ENCODE data around the gene E2F8. TPM values are rescaled to one million over a fixed set of nuclear protein-coding genes. Genes with fewer than 3 reads are reported as not detected.

Gene E2F8
- total and polyA plus RNA-seq, 2 experiments from 2014 or later, result 8.3 to 10.6 TPM

- peak overlapping the region; percentile 83; the same call in 1 of the 2 replicates for H3K4me2 ChIP-seq
- Mint-ChIP-seq H3K27me3 (ENCODE audit: insufficient read depth, low read depth, poor library complexity) (peaks cover 28% of the 10 kb centered on the region), H3K4me1 (peaks cover 5% of the 10 kb centered on the region; the same call in 2 of the 3 replicates), H3K4me3 (peak overlapping the region; percentile 84; the same call in 2 of the 3 replicates), H3K27ac (no peak overlapping the region), H3K36me3 (ENCODE audit: low read depth) (peaks cover 6% of the 10 kb centered on the region; the same call in 2 of the 3 replicates), H3K9me3 (peaks cover 5% of the 10 kb centered on the region; the same call in 2 of the 3 replicates)
- H3K27me3 ChIP-seq (ENCODE audit: insufficient read depth), result peaks cover 32% of the 10 kb centered on the region
- peaks cover 4% of the 10 kb centered on the region; the same call in 1 of the 2 replicates for H3F3A ChIP-seq (replicated peaks; ENCODE audit: low read depth)
- H2AFZ ChIP-seq, result peak overlapping the region; percentile 97; the same call in 1 of the 2 replicates
- H3K4me1 ChIP-seq (ENCODE audit: insufficient read depth), result no peaks in the 10 kb centered on the region
- H4K20me1 ChIP-seq (replicated peaks; ENCODE audit: insufficient read depth), result no peaks in the 10 kb centered on the region
- no peak overlapping the region for H3K27ac ChIP-seq (ENCODE audit: low read depth)
- DNase-seq (ENCODE audit: low spot score) (no peak), ATAC-seq (no peak)
- H3K9me2 ChIP-seq (ENCODE audit: insufficient read depth), result no peaks in the 10 kb centered on the region
- H3K79me2 ChIP-seq (replicated peaks; ENCODE audit: insufficient read depth), result no peaks in the 10 kb centered on the region
- peak overlapping the region; percentile 63 for H3K4me3 ChIP-seq
- no peaks in the 10 kb centered on the region for H3K36me3 ChIP-seq (ENCODE audit: insufficient read depth)
- TF ChIP-seq CREB1 (CRISPR knock-in tag; IDR thresholded peaks at IDR 0.05; ENCODE audit: low read depth), result no peak
- TF ChIP-seq ETS1 (IDR thresholded peaks at IDR 0.05), result no peak
- no peak for TF ChIP-seq JUNB (IDR thresholded peaks at IDR 0.05; ENCODE audit: unreplicated experiment)
- TF ChIP-seq REST (IDR thresholded peaks at IDR 0.05; ENCODE audit: unreplicated experiment), result no peak
- TF ChIP-seq POLR2AphosphoS5 (IDR thresholded peaks at IDR 0.05; ENCODE audit: low read depth), result no peak
- no peak for TF ChIP-seq ZNF331 (CRISPR knock-in tag; IDR thresholded peaks at IDR 0.05; ENCODE audit: low read depth)
- no peak for TF ChIP-seq ZNF114 (CRISPR knock-in tag; IDR thresholded peaks at IDR 0.05)
- TF ChIP-seq NANOG (IDR thresholded peaks at IDR 0.05; ENCODE audit: borderline replicate concordance), result no peak
- TF ChIP-seq EZH2phosphoT487 (IDR thresholded peaks at IDR 0.05; ENCODE audit: unreplicated experiment), result no peak
- no peak for TF ChIP-seq EZH2 (IDR thresholded peaks at IDR 0.05; ENCODE audit: low read depth, unreplicated experiment)
- no peak for TF ChIP-seq CTCF (conservative IDR thresholded peaks at IDR 0.05; ENCODE audit: low read depth in 2 of 2)
- no peak for TF ChIP-seq STAT1 (IDR thresholded peaks at IDR 0.05; ENCODE audit: unreplicated experiment)
- TF ChIP-seq ZNF462 (CRISPR knock-in tag; IDR thresholded peaks at IDR 0.05), result no peak
Measured at GRCh38 chr11:19243143-19243542, 2.4 kb upstream of the E2F8 start.
